HG03097 (cell line): ENCODE measurements around the gene SLC16A9.
"Not testable (repeated sequence)": the region's sequence is repeated elsewhere in the genome, so short reads cannot be mapped to it uniquely, and the experiment has no call there.

Experiments
- ATAC-seq: cut with Tn5 transposase; IDR thresholded peaks from one replicate; pipeline ENCODE4 v1.9.1; 2021; ENCODE audit not compliant: unreplicated experiment, low FRiP score

SLC16A9 gene

GRCh38 chr10:59709395-59710125 lies at the start of gene SLC16A9:
SLC16A9 (minus strand) TSS chr10:59709850; CDS start chr10:59684291, 25,559 bp downstream.
- peak; percentile 81 for ATAC-seq

GRCh38 chr10:59757966-59758365 lies 48.3 kb upstream of the SLC16A9 start:
- no peak for ATAC-seq

- no peak for ATAC-seq
Observed at GRCh38 chr10:59754951-59755350, 45.3 kb upstream of the SLC16A9 start.

- ATAC-seq, result no peak
Observed at GRCh38 chr10:59753267-59753666, 43.6 kb upstream of the SLC16A9 start, which contains the start of gene MRLN. MRLN (minus strand) TSS chr10:59753455.

GRCh38 chr10:59752278-59752940 lies 42.8 kb upstream of the SLC16A9 start:
- no peak for ATAC-seq

GRCh38 chr10:59750155-59750945 lies 40.7 kb upstream of the SLC16A9 start:
- ATAC-seq, result no peak

- no peak for ATAC-seq
Observed at GRCh38 chr10:59748834-59749233, 39.2 kb upstream of the SLC16A9 start.

- ATAC-seq, result no peak
Observed at GRCh38 chr10:59745163-59745650, 35.6 kb upstream of the SLC16A9 start.

GRCh38 chr10:59744762-59745161 lies 35.1 kb upstream of the SLC16A9 start:
- not testable (repeated sequence) for ATAC-seq

GRCh38 chr10:59744156-59744555 lies 34.5 kb upstream of the SLC16A9 start:
- not testable (repeated sequence) for ATAC-seq

- ATAC-seq, result no peak
Observed at GRCh38 chr10:59741583-59741982, 31.9 kb upstream of the SLC16A9 start.

GRCh38 chr10:59741048-59741447 lies 31.4 kb upstream of the SLC16A9 start:
- ATAC-seq, result no peak

GRCh38 chr10:59736749-59737148 lies 27.1 kb upstream of the SLC16A9 start:
- ATAC-seq, result no peak

- no peak for ATAC-seq
Observed at GRCh38 chr10:59735296-59735695, 25.6 kb upstream of the SLC16A9 start.

GRCh38 chr10:59734014-59734462 lies 24.4 kb upstream of the SLC16A9 start:
- no peak for ATAC-seq

- ATAC-seq, result not testable (repeated sequence)
Observed at GRCh38 chr10:59733321-59734013, 23.8 kb upstream of the SLC16A9 start.

GRCh38 chr10:59732849-59733248 lies 23.2 kb upstream of the SLC16A9 start:
- not testable (repeated sequence) for ATAC-seq

GRCh38 chr10:59729167-59729566 lies 19.5 kb upstream of the SLC16A9 start:
- not testable (repeated sequence) for ATAC-seq

GRCh38 chr10:59724098-59724938 lies 14.7 kb upstream of the SLC16A9 start:
- no peak for ATAC-seq
